Measurements from ENCODE around the gene MLLT3.

The MLLT3 gene

DNA sequence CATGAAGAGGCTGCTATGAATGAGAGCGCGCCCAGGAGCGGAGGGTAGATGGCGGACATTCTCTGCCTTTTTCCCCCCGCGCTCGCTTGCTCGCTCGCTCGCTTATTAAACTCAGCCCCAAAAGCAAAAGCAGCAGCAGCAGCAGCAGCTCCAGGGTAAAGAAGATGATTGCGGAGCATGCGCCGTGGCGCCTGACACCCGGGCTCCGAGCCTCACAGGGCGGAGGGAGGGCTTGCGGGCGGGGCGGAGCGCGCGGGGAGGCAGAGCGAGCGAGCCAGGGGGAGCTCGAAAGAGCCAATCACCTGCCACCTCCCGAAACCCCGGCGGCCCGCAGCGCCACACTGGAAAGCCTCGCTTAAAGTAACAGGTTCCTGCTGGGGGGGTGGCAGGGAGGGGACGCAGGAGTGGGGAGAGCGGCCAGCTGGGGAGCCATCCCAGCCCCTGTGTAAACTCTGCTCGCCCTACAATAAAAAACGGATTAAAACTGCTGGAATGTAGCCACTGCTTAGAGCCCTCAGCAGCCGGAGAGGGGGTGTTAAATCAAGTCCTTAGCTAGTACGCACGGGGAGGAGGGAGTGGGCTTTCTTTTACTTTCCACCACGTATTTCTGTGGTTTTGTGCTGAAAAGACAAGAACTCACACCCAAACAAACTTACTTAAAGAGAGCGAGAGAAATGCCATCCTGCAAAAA lies at the start of gene MLLT3:
TSS of gene MLLT3 (minus strand) at position 170 of the 691 bp plus-strand sequence.
- TF ChIP-seq, protein P1, sequence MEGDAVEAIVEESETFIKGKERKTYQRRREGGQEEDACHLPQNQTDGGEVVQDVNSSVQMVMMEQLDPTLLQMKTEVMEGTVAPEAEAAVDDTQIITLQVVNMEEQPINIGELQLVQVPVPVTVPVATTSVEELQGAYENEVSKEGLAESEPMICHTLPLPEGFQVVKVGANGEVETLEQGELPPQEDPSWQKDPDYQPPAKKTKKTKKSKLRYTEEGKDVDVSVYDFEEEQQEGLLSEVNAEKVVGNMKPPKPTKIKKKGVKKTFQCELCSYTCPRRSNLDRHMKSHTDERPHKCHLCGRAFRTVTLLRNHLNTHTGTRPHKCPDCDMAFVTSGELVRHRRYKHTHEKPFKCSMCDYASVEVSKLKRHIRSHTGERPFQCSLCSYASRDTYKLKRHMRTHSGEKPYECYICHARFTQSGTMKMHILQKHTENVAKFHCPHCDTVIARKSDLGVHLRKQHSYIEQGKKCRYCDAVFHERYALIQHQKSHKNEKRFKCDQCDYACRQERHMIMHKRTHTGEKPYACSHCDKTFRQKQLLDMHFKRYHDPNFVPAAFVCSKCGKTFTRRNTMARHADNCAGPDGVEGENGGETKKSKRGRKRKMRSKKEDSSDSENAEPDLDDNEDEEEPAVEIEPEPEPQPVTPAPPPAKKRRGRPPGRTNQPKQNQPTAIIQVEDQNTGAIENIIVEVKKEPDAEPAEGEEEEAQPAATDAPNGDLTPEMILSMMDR (IDR thresholded peaks at IDR 0.05; ENCODE audit: unreplicated experiment in 3 of 3): no peak
- peak within 1 kb of the TSS; percentile 32 to 93 (median 89) for H3K27ac Mint-ChIP-seq
- H3K9me3 Mint-ChIP-seq: no peaks in the 10 kb centered on the region
- peaks cover 39% of the 10 kb centered on the region for H3K4me1 Mint-ChIP-seq
- peaks cover 52% of the 10 kb centered on the region for H3K27me3 Mint-ChIP-seq (ENCODE audit: low read depth)
- H3K36me3 Mint-ChIP-seq (ENCODE audit: low read depth): no peaks in the 10 kb centered on the region
- peak within 1 kb of the TSS; percentile 97 to 100 (median 98) for H3K4me3 Mint-ChIP-seq

- H3K36me3 Mint-ChIP-seq (ENCODE audit: low read depth): peaks cover 33% of the 10 kb centered on the region
Measured at GRCh38 chr9:20671635-20672034, 49.3 kb upstream of the MLLT3 start.

DNA sequence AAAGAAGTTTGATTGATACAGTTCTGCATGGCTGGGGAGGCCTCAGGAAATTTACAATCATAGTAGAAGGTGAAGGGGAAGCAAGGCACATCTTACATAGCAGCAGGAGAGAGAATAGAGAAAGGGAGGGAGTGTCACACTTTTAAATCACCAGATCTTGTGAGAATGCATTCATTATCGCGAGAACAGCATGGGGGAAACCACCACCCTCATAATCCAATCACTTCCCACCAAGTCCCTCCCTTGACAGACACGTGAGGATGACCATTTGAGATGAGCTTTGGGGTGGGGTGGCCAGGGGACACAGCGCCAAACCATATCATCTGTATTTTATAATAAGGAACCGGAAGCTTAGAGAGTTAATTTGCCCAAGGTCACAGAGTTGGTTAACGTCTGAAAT lies 48.1 kb upstream of the MLLT3 start:
- H3K4me1 Mint-ChIP-seq: no peaks in the 10 kb centered on the region
- no peak overlapping the region for H3K4me3 Mint-ChIP-seq
- H3K36me3 Mint-ChIP-seq (ENCODE audit: low read depth): peaks cover 22% of the 10 kb centered on the region
- TF ChIP-seq, protein P1 (IDR thresholded peaks at IDR 0.05; ENCODE audit: unreplicated experiment in 3 of 3): no peak
- H3K9me3 Mint-ChIP-seq: peaks cover 2% of the 10 kb centered on the region
- no peaks in the 10 kb centered on the region for H3K27me3 Mint-ChIP-seq (ENCODE audit: low read depth)
- no peak overlapping the region for H3K27ac Mint-ChIP-seq

More at GRCh38 chr9:20671635-20672034, 49.3 kb upstream of the MLLT3 start:
- H3K27ac Mint-ChIP-seq: no peak overlapping the region
- H3K9me3 Mint-ChIP-seq: peaks cover 5% of the 10 kb centered on the region
- H3K27me3 Mint-ChIP-seq (ENCODE audit: low read depth): no peaks in the 10 kb centered on the region
- no peak overlapping the region for H3K4me3 Mint-ChIP-seq
- TF ChIP-seq, protein P1 (IDR thresholded peaks at IDR 0.05; ENCODE audit: unreplicated experiment in 3 of 3): no peak
- no peaks in the 10 kb centered on the region for H3K4me1 Mint-ChIP-seq

DNA sequence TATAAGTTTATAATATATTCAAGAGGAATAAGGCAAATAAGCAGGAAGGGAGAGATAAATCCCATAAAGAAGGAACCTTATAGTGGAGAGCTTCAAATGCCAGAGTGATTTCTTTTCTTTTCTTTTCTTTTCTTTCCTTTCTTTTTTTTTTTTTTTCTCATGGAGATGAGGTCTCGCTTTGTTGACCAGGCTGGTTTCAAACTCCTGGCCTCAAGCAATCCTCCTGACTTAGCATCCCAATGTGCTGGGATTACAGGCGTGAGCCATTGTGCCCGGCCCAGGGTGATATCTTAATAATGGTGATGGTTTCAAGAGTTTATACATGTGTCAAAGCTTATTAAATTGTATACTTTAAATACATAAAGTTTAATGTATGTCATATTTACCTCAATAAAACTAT lies 42.2 kb upstream of the MLLT3 start:
- Mint-ChIP-seq H3K4me1 (peaks cover 5% of the 10 kb centered on the region), H3K9me3 (no peaks in the 10 kb centered on the region), H3K27me3 (ENCODE audit: low read depth) (no peaks in the 10 kb centered on the region), H3K4me3 (no peak overlapping the region), H3K27ac (no peak overlapping the region), H3K36me3 (ENCODE audit: low read depth) (peaks cover 6% of the 10 kb centered on the region)
- TF ChIP-seq, protein P1 (IDR thresholded peaks at IDR 0.05; ENCODE audit: unreplicated experiment in 3 of 3): no peak

DNA sequence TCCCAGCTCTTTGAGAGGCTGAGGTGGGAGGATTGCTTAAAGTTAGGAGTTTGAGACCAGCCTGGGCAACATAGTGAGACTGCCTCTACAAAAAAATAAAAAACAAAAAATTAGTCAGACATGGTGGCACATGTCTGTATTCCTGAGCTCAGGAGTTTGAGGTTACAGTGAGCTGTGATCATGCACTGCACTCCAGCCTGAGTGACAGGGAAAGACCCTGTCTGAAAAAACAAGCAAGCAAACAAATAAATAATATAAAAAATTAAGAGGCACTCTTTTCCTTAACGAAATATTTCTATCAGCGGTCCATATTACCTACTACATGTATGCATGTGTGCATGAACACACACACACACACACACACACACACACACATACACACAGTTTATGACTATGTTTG lies 40.8 kb upstream of the MLLT3 start:
- TF ChIP-seq, protein P1 (IDR thresholded peaks at IDR 0.05; ENCODE audit: unreplicated experiment in 3 of 3): no peak
- Mint-ChIP-seq H3K4me1 (peaks cover 5% of the 10 kb centered on the region), H3K36me3 (ENCODE audit: low read depth) (no peaks in the 10 kb centered on the region), H3K27me3 (ENCODE audit: low read depth) (no peaks in the 10 kb centered on the region), H3K9me3 (no peaks in the 10 kb centered on the region), H3K27ac (no peak overlapping the region), H3K4me3 (no peak overlapping the region)

GRCh38 chr9:20662156-20662555 lies 39.9 kb upstream of the MLLT3 start:
- H3K27ac Mint-ChIP-seq: no peak overlapping the region
- H3K4me1 Mint-ChIP-seq: peaks cover 5% of the 10 kb centered on the region
- H3K4me3 Mint-ChIP-seq: no peak overlapping the region
- TF ChIP-seq, protein P1 (IDR thresholded peaks at IDR 0.05; ENCODE audit: unreplicated experiment in 3 of 3): no peak
- H3K36me3 Mint-ChIP-seq (ENCODE audit: low read depth): no peaks in the 10 kb centered on the region
- no peaks in the 10 kb centered on the region for H3K9me3 Mint-ChIP-seq
- no peaks in the 10 kb centered on the region for H3K27me3 Mint-ChIP-seq (ENCODE audit: low read depth)

All from nephron (organoid).